Cardiac muscle cell (in vitro differentiated cells and primary cell): ENCODE results near the gene TAF4B. TPM values are rescaled to one million over a fixed set of nuclear protein-coding genes. Genes with fewer than 3 reads are reported as not detected.
"Not testable (repeated sequence)": the region's sequence is repeated elsewhere in the genome, so short reads cannot be mapped to it uniquely, and the experiment has no call there.

ENCODE experiments used
- DNase-seq, 2 donors: peaks; one replicate each; pipeline versions ENCODE4 v3.0.0 to v3.0.0-alpha.2; 2010 to 2017; ENCODE audit warnings: low read depth in 1 of 2, low spot score in 1 of 2
- H3K27ac ChIP-seq: fragments of 200-600 bp; sonication (generic); 2 replicates; pipeline ENCODE4 v1.5.1; 2016
- H3K27me3 ChIP-seq: fragments of 200-600 bp; sonication (generic); 2 replicates; pipeline ENCODE4 v1.6.0; 2016; ENCODE audit warnings: control low read depth
- H3K36me3 ChIP-seq: fragments of 200-600 bp; sonication (generic); 2 replicates; pipeline ENCODE4 v1.5.1; 2016; ENCODE audit warnings: control low read depth
- H3K4me1 ChIP-seq: fragments of 200-600 bp; sonication (generic); 2 replicates; pipeline ENCODE4 v1.8.1; 2017; ENCODE audit warnings: low read depth, mild to moderate bottlenecking, mixed run types
- H3K4me3 ChIP-seq: fragments of 200-600 bp; sonication (generic); 2 replicates; pipeline ENCODE4 v1.5.1; 2016; ENCODE audit warnings: mild to moderate bottlenecking
- H3K9me3 ChIP-seq: fragments of 200-600 bp; sonication (generic); 2 replicates; pipeline ENCODE4 v1.5.1; 2017; ENCODE audit warnings: low read depth, mild to moderate bottlenecking, control low read depth
- polyA plus RNA-seq: library from polyadenylated mRNA; unstranded; fragments of >200 nt; fragmentation: Nextera tagmentation; extraction: Ambion mirVana; gene quantifications from 2 replicates; pipeline ENCODE4 v1.2.1, GENCODE V29; 2016
- total RNA-seq: library from RNA; depleted of rRNA; stranded (reverse); fragments of >200 nt; gene quantifications from 2 replicates; pipeline ENCODE4 v1.2.3, GENCODE V29; 2016
- TF ChIP-seq, protein P1 (sequence below): IDR thresholded peaks from 2 replicates; pipeline ENCODE4 v1.5.1; 2012; ENCODE audit warnings: low read depth, mild to moderate bottlenecking, low read length

TAF4B gene
- total and polyA plus RNA-seq, 2 experiments from 2014 or later = 1.5 to 8.2 TPM

DNA sequence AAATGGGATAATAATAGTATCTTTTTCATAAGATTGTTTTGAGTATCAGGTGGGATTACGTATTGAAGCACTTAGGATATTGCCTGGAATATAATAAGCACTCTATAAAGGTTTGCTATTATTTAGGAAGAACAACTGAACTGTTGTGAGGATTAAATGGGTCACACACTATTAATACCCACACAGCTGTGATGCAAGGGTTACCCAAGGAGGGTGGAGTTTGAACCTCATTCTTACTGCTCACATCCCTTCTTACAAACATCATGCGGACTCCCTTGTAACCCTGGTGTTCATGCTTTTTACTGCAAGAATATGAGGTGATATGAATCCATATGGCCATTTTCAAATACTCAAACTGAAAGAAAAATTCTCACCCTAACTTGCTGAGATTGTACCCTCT, 208.6 kb downstream of the TAF4B start:
- H3K4me3 ChIP-seq = no peak overlapping the region
- no peak for DNase-seq
- no peaks in the 10 kb centered on the region for H3K9me3 ChIP-seq
- H3K27me3 ChIP-seq = no peaks in the 10 kb centered on the region
- H3K36me3 ChIP-seq = no peaks in the 10 kb centered on the region
- H3K27ac ChIP-seq = no peak overlapping the region
- peaks cover 8% of the 10 kb centered on the region for H3K4me1 ChIP-seq
- TF ChIP-seq, protein P1, sequence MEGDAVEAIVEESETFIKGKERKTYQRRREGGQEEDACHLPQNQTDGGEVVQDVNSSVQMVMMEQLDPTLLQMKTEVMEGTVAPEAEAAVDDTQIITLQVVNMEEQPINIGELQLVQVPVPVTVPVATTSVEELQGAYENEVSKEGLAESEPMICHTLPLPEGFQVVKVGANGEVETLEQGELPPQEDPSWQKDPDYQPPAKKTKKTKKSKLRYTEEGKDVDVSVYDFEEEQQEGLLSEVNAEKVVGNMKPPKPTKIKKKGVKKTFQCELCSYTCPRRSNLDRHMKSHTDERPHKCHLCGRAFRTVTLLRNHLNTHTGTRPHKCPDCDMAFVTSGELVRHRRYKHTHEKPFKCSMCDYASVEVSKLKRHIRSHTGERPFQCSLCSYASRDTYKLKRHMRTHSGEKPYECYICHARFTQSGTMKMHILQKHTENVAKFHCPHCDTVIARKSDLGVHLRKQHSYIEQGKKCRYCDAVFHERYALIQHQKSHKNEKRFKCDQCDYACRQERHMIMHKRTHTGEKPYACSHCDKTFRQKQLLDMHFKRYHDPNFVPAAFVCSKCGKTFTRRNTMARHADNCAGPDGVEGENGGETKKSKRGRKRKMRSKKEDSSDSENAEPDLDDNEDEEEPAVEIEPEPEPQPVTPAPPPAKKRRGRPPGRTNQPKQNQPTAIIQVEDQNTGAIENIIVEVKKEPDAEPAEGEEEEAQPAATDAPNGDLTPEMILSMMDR = no peak

DNA sequence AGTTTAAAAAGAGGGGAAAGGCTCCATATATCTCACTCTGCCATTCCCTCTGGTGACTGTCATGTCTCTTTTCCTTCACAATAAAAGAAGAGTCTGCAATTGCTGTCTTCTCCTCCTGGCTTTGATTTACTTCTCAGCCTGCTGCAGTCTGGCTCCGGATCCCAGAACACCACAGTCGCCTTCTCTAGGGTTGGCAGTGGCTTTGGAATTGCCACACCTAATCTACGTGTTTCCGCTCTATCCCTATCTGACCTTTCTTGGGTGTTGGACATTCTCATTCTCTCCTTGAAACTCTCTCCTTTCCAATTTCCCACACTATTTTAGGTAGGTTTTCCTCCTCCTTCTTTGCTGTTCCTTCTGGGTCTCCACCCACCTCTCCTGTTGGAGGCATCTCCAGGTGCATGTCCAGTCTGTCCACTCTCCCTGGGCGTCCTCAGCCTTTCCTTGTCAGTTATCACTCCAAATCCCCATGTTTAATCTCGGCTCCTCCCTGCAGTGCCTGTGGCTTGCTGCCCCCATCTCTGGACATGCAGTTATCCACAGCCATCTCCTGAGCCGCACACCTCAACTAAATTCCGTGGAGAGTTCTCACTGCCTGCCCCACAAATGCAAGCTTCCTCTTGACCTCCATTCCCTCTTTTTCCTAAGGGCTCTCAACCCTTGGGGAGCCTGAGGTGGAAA, 209.3 kb downstream of the TAF4B start:
- TF ChIP-seq, protein P1 = no peak
- Histone ChIP-seq H3K27ac (no peak overlapping the region), H3K27me3 (no peaks in the 10 kb centered on the region), H3K9me3 (no peaks in the 10 kb centered on the region), H3K4me1 (peaks cover 8% of the 10 kb centered on the region), H3K36me3 (no peaks in the 10 kb centered on the region), H3K4me3 (no peak overlapping the region)
- DNase-seq = no peak

DNA sequence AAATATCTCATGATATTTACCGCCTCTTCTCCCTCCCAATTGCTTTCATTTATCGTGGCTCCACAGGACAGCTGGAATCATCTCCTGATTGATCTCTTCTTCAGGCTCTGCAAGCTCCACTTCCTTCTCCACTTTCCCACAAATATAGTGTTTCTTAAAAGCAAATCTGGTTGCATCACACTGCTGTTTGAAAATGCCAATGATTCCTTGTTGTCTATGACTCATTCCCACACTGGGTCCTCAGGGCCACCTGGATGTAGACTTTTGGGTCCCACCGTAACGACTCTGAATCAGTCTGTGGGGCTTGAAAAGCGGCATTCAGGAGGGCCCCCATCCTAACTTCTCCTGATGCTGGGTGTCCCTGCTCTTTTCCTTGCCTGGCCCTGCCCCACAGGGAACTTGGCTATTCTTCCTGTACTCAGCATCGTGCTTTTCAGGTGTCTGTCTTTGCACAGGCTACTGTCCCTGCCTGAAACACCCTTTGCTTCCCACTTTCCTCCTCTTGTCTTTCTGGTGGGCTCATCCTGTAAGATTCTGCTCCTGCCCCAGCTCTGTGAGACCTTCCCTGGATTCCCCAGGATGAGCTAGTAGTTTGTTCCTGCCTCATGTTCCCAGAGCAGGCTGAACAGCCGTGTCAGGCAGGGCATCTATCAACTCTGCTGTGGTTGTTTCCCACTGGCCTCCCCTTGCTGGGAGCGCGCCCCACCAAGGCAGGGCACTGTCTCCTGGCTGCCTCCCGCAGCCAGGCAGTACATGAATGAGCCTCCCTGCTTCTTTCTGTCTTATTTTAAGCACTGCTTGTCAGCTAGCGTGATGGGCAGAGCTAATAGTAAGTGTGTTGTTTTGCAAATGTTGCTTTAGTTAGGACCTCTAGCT, 210.2 kb downstream of the TAF4B start:
- peak in 1 of 2 donors; percentile 80 for DNase-seq
- H3K4me1 ChIP-seq = peaks cover 8% of the 10 kb centered on the region
- TF ChIP-seq, protein P1 = no peak
- H3K4me3 ChIP-seq = no peak overlapping the region
- no peaks in the 10 kb centered on the region for H3K36me3 ChIP-seq
- no peaks in the 10 kb centered on the region for H3K9me3 ChIP-seq
- no peaks in the 10 kb centered on the region for H3K27me3 ChIP-seq
- H3K27ac ChIP-seq = no peak overlapping the region

GRCh38 chr18:26437634-26438033, 211.4 kb downstream of the TAF4B start:
- H3K4me3 ChIP-seq, H3K9me3 ChIP-seq, H3K4me1 ChIP-seq, DNase-seq, H3K27me3 ChIP-seq, H3K27ac ChIP-seq, H3K36me3 ChIP-seq: not testable (repeated sequence)

- Histone ChIP-seq H3K27ac (no peak overlapping the region), H3K36me3 (no peaks in the 10 kb centered on the region), H3K27me3 (no peaks in the 10 kb centered on the region), H3K9me3 (no peaks in the 10 kb centered on the region), H3K4me3 (no peak overlapping the region), H3K4me1 (peaks cover 8% of the 10 kb centered on the region)
- no peak for DNase-seq
- TF ChIP-seq, protein P1 = no peak
Observed at GRCh38 chr18:26438980-26439379, 212.7 kb downstream of the TAF4B start.

DNA sequence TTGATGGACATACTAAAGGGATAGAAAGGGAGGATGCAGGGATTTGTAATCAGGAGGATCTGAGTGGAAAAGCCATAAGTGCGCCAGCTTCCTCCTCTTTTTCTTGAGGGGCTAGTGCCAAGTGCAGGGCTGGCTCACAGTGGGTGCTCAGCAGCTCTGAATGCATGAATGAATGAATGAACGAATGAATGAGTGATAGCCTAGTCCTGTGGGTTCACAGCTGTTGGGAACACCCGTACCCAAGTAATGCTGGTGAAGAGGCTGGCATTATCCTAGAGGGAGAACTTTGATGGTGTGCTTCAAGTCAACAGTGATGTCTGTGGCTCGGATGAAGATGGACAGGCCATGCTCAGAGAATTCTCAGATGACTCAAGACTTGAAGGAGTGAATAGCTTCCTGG, 213.3 kb downstream of the TAF4B start:
- Histone ChIP-seq H3K27me3 (no peaks in the 10 kb centered on the region), H3K27ac (no peak overlapping the region), H3K36me3 (no peaks in the 10 kb centered on the region), H3K4me1 (peaks cover 8% of the 10 kb centered on the region), H3K4me3 (no peak overlapping the region), H3K9me3 (no peaks in the 10 kb centered on the region)
- no peak for DNase-seq
- TF ChIP-seq, protein P1 = no peak
